Measurements from ENCODE around the gene GPC6. TPM values are rescaled to one million over a fixed set of nuclear protein-coding genes. Genes with fewer than 3 reads are reported as not detected.
"Not testable (repeated sequence)": the region's sequence is repeated elsewhere in the genome, so short reads cannot be mapped to it uniquely, and the experiment has no call there.

Gene GPC6
- total RNA-seq, 1 donor from 2014 or later = 15.6 TPM

DNA sequence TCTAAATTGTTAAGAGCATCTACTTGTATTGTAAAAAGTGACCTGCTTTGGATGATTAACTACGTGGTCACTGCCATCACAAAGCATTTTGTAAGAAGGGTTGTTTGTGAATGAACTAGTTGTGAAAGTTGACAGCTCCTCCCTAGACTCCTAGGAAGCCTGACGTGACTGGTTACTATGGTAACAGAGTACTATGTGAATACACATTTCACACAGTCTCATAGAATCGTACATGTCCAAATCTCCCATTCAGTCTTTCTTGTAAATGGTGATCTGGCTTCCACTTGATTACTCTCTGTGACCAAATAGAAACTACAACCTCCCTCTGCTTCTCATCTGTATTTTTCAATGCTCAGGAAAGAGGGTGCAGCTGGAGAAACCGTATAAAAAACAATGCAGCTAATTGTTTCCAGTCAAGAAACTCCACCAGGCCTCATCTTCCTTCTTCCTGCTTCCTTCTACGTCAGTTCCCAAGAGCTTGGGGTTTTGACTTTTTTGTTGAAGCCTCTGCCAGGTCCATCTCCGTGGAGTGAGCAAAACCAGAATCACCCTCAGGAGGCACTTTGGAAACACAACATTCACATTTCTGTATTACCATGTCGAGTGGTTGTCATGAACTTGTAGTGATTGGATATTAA is 83.4 kb downstream of the GPC6 start:
- ATAC-seq (peak; percentile 19), DNase-seq (ENCODE audit: low spot score) (no peak)

- ATAC-seq = no peak
These were observed 90.2 kb downstream of the GPC6 start for GRCh38 chr13:93316841-93317240.

GRCh38 chr13:93318534-93319254 is 92.1 kb downstream of the GPC6 start:
- ATAC-seq = peak; percentile 69
- DNase-seq (ENCODE audit: low spot score) = no peak

More at GRCh38 chr13:93316841-93317240, 90.2 kb downstream of the GPC6 start:
- no peak for DNase-seq (ENCODE audit: low spot score)

GRCh38 chr13:93320942-93321341 is 94.3 kb downstream of the GPC6 start:
- ATAC-seq = no peak
- DNase-seq (ENCODE audit: low spot score) = no peak

DNA sequence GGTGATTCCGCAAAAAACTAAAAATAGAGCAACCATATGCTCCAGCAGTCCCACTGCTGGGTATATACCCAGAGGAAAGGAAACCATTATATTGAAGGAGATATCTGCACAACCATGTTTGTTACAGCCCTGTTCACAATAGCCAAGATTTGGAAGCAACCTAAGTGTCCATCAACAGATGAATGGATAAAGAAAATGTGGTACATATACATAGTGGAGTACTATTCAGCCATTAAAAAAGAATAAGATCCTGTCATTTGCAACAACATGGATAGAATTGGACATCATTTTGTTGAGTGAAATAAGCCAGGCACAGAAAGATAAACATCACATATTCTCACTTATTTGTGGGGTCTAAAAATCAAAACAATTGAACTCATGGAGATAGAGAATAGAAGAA is 97.3 kb downstream of the GPC6 start:
- not testable (repeated sequence) for DNase-seq (ENCODE audit: low spot score); ATAC-seq

DNA sequence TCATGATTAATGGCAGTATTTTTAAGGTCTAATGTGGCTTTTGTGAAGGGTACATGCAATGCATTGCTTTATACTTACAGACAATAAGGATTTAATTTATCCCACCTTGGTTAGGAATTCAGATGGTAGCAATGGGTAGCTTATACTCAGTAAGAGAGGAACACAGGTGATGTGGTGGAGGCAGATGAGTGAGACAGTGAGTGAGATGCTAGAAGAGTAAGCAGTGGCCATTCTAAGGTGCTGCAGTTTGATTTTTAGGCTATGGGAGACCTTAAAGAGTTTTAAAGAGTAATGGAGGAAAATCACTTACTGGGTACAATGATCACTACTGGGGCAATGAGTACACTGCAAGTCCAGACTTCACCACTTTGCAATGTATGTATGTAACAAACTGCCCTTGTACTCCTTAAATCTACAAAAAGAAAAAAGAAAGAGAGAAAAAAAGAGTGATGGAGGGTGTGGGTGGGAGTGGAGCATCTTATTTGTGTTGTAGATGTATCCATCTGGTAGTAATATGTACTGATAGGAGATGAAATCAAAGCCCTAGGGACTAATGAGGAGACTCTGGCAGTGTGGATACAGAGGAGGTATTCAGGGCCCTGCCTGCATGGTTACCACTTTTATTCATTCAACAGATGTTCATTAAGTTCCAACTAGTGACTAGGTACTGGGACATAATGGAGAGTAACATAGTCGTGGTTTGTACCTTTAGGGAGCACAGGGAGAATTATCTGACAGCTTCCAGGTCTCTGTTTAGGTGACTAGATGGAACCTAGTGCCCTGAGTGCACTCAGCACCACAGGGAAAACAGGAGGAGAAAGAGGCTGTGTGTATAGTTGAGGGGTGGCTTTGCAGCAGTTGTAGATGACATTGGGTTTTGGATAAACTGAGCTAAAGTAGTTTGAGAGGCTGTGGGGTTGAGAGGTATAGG is 99.0 kb downstream of the GPC6 start:
- ATAC-seq (no peak), DNase-seq (ENCODE audit: low spot score) (no peak)

DNA sequence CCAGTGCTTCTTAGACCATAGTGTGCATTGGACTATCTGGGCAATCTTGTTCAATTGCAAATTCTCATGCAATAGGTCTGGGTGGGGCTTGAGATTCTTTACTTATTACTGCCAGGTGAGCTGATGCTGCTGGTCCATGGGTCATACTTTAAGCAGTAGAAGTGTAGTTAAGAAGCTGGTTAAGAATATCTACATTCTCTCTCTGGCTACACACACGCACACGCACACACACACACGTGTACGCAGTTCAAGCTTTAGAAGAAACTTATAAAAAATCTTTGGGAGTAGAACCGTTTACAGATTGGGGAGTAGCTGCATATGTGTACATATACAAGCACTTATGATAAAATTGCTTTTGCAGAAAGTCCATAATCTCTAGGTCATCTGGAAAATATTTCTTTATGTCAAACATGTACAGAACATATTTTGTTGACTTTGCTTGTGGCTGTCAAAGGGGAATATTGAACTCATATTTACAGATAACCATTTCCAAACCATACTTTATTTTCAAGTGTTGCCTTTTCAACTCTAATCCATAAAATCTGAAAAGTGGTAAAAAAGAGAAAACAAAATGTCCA is 99.7 kb downstream of the GPC6 start:
- ATAC-seq (peak; percentile 14), DNase-seq (ENCODE audit: low spot score) (no peak)

DNA sequence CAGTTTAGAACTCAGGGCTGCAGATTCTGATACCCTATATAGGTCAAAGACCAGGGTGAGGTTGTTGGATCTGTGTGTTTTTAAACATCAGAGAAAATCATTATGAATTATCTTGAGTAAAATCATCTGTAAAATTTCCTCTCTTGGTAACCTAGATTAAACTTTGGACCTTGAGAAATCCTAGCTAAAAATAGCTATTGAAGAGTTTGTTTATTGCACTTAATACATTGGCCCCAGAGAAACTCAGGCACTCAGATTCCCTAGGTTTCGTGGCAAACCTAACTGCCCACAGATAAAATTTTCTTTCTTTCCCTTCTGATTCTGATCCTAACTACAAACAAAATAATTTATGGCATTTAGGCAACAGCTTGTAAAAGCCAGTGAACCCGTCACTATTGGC is 102.3 kb downstream of the GPC6 start:
- ATAC-seq (peak; percentile 85), DNase-seq (ENCODE audit: low spot score) (no peak)

DNA sequence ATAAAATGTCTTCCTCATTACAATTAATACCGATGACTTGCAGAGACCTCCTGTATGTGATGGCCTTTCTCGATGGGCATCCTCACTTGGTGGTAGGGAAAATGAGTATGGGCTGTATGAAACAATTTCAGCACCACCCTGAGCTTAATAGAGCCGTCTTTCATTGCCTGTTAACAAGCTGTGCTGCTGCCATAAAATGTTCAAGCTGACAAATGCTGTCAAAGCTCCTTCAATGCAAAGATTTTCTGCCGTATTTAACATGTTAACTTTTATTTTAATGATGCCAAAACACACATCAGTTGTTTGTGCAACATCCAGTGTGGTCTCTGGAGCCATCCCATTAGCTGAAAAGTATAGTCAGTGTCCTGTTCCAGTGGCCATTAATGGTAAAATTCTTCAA is 110.1 kb downstream of the GPC6 start:
- no peak for DNase-seq (ENCODE audit: low spot score)
- no peak for ATAC-seq

DNA sequence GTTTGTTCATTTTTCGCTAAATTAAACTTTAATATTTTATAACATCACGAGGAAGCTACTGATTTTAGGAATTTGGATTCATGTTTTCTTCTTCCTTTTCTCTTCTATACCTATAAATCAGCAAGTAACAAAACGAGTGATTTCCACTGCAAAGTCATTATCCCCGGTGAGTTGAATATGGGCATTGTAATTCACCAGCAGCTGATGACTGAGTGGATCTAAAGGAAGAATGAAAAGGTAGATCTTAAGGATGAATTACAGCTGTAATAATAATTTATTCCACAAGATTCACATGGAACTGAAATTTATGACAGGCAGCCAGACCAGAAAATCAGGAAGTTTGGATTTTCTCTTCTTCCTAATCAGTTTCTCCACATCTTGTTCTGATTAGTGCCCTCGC is 111.4 kb downstream of the GPC6 start:
- no peak for ATAC-seq
- DNase-seq (ENCODE audit: low spot score) = no peak

DNA sequence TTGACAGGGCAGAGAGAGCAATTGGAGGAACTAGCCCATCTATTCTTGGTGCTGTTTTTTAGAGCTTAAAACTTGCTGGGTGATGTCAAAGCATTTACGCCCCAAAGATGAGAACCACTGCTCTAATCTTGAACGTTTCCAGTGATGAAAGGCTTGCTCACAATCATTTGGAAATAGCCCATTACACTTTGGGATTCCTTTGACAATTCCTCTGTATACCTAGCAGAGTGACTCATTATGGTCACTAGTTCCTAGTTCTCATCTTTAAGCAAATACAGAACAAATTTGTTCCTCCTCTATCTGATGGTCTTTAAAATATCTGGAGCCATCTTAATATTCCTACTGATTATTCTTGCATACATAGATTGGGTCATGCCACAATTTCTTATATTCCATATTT is 112.3 kb downstream of the GPC6 start:
- DNase-seq (ENCODE audit: low spot score) (no peak), ATAC-seq (no peak)

- ATAC-seq = peak; percentile 61
- DNase-seq (ENCODE audit: low spot score) = no peak
These were observed 112.9 kb downstream of the GPC6 start for GRCh38 chr13:93339550-93339949.

DNA sequence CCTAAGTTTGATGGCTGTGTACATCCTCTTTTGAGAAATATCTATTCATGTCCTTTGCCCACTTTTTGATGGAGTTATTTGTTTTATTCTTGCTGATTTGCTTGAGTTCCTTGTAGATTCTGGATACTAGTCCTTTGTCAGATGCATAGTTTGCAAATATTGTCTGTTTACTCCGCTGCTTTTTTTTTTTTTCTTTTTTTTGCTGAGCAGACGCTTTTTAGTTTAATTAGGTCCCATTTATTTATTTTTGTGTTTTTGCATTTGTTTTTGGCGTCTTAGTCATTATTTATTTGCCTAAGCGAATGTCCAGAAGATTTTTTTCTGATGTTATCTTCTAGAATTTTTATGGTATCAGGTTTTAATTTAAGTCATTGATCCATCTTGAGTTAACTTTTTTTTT is 114.9 kb downstream of the GPC6 start:
- DNase-seq (ENCODE audit: low spot score) (no peak), ATAC-seq (no peak)

DNA sequence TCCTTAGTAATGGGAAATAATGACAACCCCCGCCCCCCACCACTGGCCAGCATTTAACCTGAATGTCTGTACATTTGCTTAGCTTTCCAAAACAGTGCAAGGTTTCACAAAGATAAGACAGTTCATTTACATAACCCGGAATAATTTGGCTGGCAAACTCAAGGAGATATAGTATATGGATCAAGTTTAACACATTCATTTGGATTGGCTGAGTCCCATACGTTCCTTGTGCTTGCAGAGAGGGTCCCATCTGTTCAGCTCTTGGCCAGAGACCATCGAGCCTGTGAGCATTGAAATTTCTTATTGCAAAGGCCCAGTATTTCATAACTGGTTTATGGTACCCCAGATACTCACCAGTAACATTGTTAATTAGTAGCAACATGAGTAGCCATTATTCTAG is 116.5 kb downstream of the GPC6 start:
- no peak for DNase-seq (ENCODE audit: low spot score)
- ATAC-seq = peak; percentile 17

DNA sequence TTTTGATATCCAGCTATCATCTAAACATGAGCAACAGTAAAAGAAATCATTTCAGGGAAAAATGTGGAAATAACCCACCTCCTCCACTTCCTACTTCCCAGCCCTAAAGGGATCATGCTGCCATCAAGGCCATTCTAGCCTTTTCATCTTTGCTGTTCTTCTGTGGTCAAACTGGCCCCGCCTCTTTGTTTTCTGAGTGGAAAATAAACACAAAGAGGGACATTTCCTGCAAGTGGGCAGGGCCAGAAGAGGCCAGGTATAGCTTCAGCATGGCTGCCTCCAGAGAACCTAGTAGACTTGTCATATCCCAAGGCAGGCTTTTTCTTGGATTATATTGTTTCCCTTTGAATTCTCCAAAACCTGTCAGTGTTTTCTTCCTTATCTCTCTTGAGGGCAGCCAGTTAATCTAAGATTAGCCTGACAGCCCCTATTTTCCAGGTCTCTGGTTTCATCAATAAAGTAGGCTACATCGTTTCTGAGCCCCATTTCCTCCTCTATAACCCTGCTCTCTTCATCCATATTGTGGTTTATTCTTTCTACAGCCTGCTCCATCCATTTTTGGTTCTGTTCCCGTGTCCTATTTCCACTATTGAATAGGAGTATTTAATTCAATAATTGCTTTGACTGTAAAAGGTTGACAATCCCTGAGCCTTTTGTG is 117.6 kb downstream of the GPC6 start:
- ATAC-seq (peak; percentile 15), DNase-seq (ENCODE audit: low spot score) (no peak)

- ATAC-seq = no peak
- DNase-seq (ENCODE audit: low spot score) = no peak
These were observed 118.4 kb downstream of the GPC6 start for GRCh38 chr13:93345024-93345423.

DNA sequence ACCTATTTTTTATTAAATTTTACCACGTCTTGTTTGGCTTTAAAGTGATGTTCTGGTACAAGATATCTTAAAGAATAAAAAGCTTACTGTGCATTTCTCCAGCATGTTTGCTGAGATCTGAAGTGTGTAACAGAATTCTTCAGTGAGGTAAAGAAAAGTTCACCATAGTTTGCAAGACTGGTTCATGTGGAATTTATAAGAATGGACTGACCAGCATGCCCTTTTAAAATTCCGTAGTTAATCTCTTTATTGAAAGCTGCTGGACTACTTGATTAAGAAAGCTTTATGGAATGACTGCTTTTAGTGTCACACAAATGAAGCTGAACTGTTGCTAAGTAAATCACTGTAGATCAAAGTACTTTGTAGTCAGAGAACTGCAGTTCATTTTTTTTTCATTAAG is 119.2 kb downstream of the GPC6 start:
- DNase-seq (ENCODE audit: low spot score) (no peak), ATAC-seq (no peak)

- DNase-seq (ENCODE audit: low spot score) (no peak), ATAC-seq (no peak)
These were observed 126.0 kb downstream of the GPC6 start for GRCh38 chr13:93352616-93353015.

GRCh38 chr13:93355094-93355493 is 128.5 kb downstream of the GPC6 start:
- ATAC-seq (no peak), DNase-seq (ENCODE audit: low spot score) (no peak)

DNA sequence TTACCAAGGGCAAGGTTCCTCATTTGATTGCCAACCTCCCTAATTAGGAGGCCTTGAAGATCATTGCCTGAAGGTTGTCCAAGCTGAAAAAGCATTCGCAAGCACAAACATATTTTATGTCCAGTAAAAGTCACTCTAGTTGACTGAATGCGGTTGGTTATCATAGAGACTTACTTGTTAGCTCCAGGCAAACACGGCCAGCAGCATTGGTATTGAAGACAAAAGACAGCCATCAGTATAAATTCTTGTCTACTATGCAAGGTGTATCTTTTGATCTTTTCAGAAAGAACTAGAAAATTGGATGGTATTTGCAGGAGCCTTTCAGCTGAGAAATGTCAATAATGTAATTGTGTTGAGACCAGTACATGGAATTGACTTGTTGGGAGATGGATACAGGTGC is 129.9 kb downstream of the GPC6 start:
- DNase-seq (ENCODE audit: low spot score) (no peak), ATAC-seq (no peak)

- no peak for DNase-seq (ENCODE audit: low spot score)
- ATAC-seq = no peak
These were observed 133.4 kb downstream of the GPC6 start for GRCh38 chr13:93360021-93360420.
